GM23338 (cell line): ENCODE results near the gene SYT2.

Experiments used
- CREB1 ChIP-seq: fragments of 250-450 bp; sonication (Bioruptor Pico); IDR thresholded peaks from 2 replicates; pipeline ENCODE4 v1.5.0; 2020; ENCODE audit warnings: low read depth, mild to moderate bottlenecking, moderate library complexity
- EZH2 ChIP-seq: fragments of 200-600 bp; sonication (generic); IDR thresholded peaks from one replicate; pipeline ENCODE4 v1.8.0; 2017; ENCODE audit warnings: antibody characterized with exemption, mild to moderate bottlenecking, low read depth; ENCODE audit not compliant: unreplicated experiment
- EZH2phosphoT487 ChIP-seq: fragments of 200-600 bp; sonication (generic); IDR thresholded peaks from one replicate; pipeline ENCODE4 v1.8.1; 2018; ENCODE audit warnings: antibody characterized with exemption; ENCODE audit not compliant: unreplicated experiment
- JUNB ChIP-seq: IDR thresholded peaks from one replicate; pipeline ENCODE4 v1.6.1; 2016; ENCODE audit warnings: antibody characterized with exemption; ENCODE audit not compliant: unreplicated experiment
- NANOG ChIP-seq: IDR thresholded peaks from 2 replicates; pipeline ENCODE4 v1.6.1; 2016; ENCODE audit warnings: antibody characterized with exemption, borderline replicate concordance
- POLR2AphosphoS5 ChIP-seq: IDR thresholded peaks from 2 replicates; pipeline ENCODE4 v1.6.1; 2016; ENCODE audit warnings: antibody characterized with exemption, low read depth
- ZNF114 ChIP-seq: fragments of 250-450 bp; sonication (Bioruptor Pico); IDR thresholded peaks from 2 replicates; pipeline ENCODE4 v1.5.0; 2020; ENCODE audit warnings: mild to moderate bottlenecking, moderate library complexity
- TF ChIP-seq, protein P1 (sequence below), 2 experiments: fragments of 200-600 bp in 1 of 2; sonication (generic) in 1 of 2; conservative IDR thresholded peaks; 2 replicates each; pipeline versions ENCODE4 v1.5.1 to v1.6.1; 2016 to 2017; ENCODE audit warnings: antibody characterized with exemption in 2 of 2, low read depth in 2 of 2, mild to moderate bottlenecking in 2 of 2, moderate library complexity in 1 of 2
- TF ChIP-seq, protein P2 (sequence below): IDR thresholded peaks from 2 replicates; pipeline ENCODE4 v1.6.1; 2016; ENCODE audit warnings: antibody characterized with exemption
- TF ChIP-seq, protein P3 (sequence below): IDR thresholded peaks from one replicate; pipeline ENCODE4 v1.6.1; 2018; ENCODE audit warnings: antibody characterized with exemption; ENCODE audit not compliant: unreplicated experiment

DNA sequence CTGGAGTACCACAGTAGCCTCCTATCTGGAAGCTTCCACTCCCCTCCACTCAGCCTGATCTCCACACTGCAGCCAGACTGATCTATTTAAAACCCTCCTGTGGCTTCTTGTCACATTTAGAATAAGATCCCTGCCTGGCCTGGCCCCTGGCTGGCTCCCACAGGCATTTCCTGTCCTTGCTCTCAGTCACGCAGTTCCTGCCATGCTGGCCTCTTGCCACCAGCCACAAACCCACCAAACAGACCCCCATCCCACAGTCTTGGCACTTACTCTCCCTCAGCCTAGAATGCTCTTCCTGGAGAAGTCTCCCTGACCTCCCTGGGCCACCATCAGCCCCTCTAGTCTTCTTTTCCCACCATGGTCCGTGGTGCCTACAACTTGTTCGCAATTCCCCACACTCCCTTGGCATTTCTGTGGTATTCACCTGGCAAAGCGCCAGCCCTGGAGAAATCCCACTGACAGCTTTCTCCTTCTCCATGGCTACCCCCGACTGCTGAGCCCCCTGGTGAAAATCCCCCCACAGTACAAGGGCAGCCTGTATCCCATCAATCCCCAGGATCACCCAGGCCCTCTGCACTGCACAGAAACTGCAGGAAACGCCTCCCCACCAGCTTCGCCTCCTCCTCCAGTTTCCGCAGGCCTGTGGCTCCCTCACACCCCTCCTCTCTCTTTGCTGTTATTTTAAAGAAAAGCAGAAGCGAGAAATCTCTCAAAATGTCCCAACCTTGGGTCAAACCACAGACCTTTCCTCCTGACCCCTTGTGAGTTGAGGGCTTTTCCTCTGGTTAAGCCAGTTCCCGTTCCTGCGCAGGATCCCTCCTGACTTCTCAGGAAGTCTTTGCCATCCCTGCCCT lies 94.5 kb downstream of the SYT2 start:
- TF ChIP-seq, protein P1, sequence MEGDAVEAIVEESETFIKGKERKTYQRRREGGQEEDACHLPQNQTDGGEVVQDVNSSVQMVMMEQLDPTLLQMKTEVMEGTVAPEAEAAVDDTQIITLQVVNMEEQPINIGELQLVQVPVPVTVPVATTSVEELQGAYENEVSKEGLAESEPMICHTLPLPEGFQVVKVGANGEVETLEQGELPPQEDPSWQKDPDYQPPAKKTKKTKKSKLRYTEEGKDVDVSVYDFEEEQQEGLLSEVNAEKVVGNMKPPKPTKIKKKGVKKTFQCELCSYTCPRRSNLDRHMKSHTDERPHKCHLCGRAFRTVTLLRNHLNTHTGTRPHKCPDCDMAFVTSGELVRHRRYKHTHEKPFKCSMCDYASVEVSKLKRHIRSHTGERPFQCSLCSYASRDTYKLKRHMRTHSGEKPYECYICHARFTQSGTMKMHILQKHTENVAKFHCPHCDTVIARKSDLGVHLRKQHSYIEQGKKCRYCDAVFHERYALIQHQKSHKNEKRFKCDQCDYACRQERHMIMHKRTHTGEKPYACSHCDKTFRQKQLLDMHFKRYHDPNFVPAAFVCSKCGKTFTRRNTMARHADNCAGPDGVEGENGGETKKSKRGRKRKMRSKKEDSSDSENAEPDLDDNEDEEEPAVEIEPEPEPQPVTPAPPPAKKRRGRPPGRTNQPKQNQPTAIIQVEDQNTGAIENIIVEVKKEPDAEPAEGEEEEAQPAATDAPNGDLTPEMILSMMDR (conservative IDR thresholded peaks at IDR 0.05; ENCODE audit: low read depth in 2 of 2): no peak
- TF ChIP-seq EZH2 (no peak), CREB1 (CRISPR knock-in tag) (no peak), POLR2AphosphoS5 (no peak), JUNB (no peak), EZH2phosphoT487 (no peak), ZNF114 (CRISPR knock-in tag) (no peak), NANOG (no peak)
- TF ChIP-seq, protein P2, sequence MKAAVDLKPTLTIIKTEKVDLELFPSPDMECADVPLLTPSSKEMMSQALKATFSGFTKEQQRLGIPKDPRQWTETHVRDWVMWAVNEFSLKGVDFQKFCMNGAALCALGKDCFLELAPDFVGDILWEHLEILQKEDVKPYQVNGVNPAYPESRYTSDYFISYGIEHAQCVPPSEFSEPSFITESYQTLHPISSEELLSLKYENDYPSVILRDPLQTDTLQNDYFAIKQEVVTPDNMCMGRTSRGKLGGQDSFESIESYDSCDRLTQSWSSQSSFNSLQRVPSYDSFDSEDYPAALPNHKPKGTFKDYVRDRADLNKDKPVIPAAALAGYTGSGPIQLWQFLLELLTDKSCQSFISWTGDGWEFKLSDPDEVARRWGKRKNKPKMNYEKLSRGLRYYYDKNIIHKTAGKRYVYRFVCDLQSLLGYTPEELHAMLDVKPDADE: no peak
- TF ChIP-seq, protein P3, sequence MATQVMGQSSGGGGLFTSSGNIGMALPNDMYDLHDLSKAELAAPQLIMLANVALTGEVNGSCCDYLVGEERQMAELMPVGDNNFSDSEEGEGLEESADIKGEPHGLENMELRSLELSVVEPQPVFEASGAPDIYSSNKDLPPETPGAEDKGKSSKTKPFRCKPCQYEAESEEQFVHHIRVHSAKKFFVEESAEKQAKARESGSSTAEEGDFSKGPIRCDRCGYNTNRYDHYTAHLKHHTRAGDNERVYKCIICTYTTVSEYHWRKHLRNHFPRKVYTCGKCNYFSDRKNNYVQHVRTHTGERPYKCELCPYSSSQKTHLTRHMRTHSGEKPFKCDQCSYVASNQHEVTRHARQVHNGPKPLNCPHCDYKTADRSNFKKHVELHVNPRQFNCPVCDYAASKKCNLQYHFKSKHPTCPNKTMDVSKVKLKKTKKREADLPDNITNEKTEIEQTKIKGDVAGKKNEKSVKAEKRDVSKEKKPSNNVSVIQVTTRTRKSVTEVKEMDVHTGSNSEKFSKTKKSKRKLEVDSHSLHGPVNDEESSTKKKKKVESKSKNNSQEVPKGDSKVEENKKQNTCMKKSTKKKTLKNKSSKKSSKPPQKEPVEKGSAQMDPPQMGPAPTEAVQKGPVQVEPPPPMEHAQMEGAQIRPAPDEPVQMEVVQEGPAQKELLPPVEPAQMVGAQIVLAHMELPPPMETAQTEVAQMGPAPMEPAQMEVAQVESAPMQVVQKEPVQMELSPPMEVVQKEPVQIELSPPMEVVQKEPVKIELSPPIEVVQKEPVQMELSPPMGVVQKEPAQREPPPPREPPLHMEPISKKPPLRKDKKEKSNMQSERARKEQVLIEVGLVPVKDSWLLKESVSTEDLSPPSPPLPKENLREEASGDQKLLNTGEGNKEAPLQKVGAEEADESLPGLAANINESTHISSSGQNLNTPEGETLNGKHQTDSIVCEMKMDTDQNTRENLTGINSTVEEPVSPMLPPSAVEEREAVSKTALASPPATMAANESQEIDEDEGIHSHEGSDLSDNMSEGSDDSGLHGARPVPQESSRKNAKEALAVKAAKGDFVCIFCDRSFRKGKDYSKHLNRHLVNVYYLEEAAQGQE: no peak
